Measurements from ENCODE around the gene NDST3. TPM values are rescaled to one million over a fixed set of nuclear protein-coding genes. Genes with fewer than 3 reads are reported as not detected.
"Not testable (repeated sequence)": the region's sequence is repeated elsewhere in the genome, so short reads cannot be mapped to it uniquely, and the experiment has no call there.

The NDST3 gene
- total RNA-seq, 2 experiments from 2014 or later = not detected

GRCh38 chr4:118235566-118236120 lies 201.4 kb downstream of the NDST3 start:
- DNase-seq = no peak
- H3K9me3 Mint-ChIP-seq = no peaks in the 10 kb centered on the region
- no peak overlapping the region for H3K4me3 Mint-ChIP-seq
- peaks cover 6% of the 10 kb centered on the region for H3K27me3 Mint-ChIP-seq
- H3K36me3 Mint-ChIP-seq = no peaks in the 10 kb centered on the region
- POLR2A ChIA-PET = no interaction called here
- H3K4me1 Mint-ChIP-seq = no peaks in the 10 kb centered on the region
- no peak overlapping the region for H3K27ac Mint-ChIP-seq
- ATAC-seq (ENCODE audit: low read depth) = no peak

DNA sequence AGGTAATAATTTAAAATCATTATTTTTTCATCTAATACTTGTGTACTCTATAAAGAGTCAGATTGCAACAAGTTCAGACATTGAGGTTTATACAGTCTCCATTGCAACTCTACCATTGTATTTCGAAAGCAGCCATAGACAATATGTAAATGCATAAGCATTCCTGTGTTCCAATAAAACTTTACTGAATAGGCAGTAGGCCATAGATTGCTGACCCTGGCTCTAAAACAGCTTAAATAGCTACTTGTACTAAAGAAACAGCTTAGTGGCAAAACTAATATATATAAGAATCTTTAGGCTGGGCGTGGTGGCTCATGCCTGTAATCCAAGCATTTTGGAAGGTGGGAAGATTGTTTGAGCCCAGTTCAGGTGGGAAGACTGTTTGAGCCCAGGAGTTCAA lies 203.2 kb downstream of the NDST3 start:
- POLR2A ChIA-PET = interaction anchor here (0.6 kb wide), 1 partner anchor 9 kb away, joined by 4 read pairs; no protein-coding TSS in a partner anchor
- Mint-ChIP-seq H3K27me3 (peaks cover 6% of the 10 kb centered on the region), H3K4me3 (no peak overlapping the region), H3K36me3 (no peaks in the 10 kb centered on the region), H3K4me1 (no peaks in the 10 kb centered on the region), H3K9me3 (no peaks in the 10 kb centered on the region), H3K27ac (no peak overlapping the region)
- no peak for ATAC-seq (ENCODE audit: low read depth)
- DNase-seq = no peak

- no peaks in the 10 kb centered on the region for H3K36me3 Mint-ChIP-seq
- peaks cover 2% of the 10 kb centered on the region for H3K27me3 Mint-ChIP-seq
- no peak overlapping the region for H3K4me3 Mint-ChIP-seq
- ATAC-seq (ENCODE audit: low read depth) = no peak
- H3K9me3 Mint-ChIP-seq = peaks cover 1% of the 10 kb centered on the region
- DNase-seq = no peak
- H3K4me1 Mint-ChIP-seq = peaks cover 1% of the 10 kb centered on the region
- H3K27ac Mint-ChIP-seq = no peak overlapping the region
- POLR2A ChIA-PET = no interaction called here
Measured at GRCh38 chr4:118249890-118250289, 215.6 kb downstream of the NDST3 start.

DNA sequence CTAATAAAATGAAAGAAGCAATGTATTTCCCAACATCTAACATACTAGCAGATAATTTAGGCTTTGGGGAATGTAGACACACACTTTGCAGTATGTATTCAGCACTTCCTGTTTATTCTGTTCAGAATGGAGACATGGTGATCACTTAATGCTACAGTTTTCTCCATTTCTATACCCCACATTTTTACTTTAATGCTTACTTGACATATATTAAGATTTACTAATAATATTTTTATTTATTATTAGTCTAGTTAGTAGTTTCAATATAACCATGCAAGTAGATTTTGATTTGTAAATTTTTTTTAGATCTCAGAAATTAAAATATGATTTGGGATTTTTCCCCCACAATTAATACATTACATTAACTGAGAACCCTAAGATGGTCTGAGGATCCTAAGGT lies 220.1 kb downstream of the NDST3 start:
- POLR2A ChIA-PET = no interaction called here
- Mint-ChIP-seq H3K4me3 (no peak overlapping the region), H3K4me1 (no peaks in the 10 kb centered on the region), H3K27ac (no peak overlapping the region), H3K9me3 (peaks cover 1% of the 10 kb centered on the region), H3K27me3 (peaks cover 2% of the 10 kb centered on the region), H3K36me3 (no peaks in the 10 kb centered on the region)
- ATAC-seq (ENCODE audit: low read depth) = no peak
- no peak for DNase-seq

DNA sequence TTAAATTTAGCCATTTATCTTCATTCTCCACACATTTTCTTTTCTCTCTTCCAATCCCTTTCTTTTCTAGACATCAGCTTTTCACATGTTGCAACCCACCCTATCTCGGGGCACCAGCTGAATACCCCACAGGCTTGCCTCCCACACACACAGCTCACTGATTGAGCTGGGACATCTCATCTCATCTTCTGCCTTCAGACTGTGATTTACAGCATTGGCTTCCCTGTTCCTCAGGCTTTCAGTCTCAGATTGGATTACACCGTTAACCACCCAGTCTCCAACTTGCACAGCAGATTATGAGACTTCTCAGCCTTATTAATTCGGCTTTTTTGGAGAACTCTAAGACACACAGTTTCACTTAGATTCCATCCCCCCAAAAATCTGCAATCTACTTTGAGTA lies 224.8 kb downstream of the NDST3 start:
- no peak for ATAC-seq (ENCODE audit: low read depth)
- POLR2A ChIA-PET = no interaction called here
- H3K27ac Mint-ChIP-seq = no peak overlapping the region
- H3K4me3 Mint-ChIP-seq = no peak overlapping the region
- DNase-seq = no peak
- H3K9me3 Mint-ChIP-seq = no peaks in the 10 kb centered on the region
- H3K36me3 Mint-ChIP-seq = no peaks in the 10 kb centered on the region
- H3K27me3 Mint-ChIP-seq = peaks cover 14% of the 10 kb centered on the region
- H3K4me1 Mint-ChIP-seq = no peaks in the 10 kb centered on the region

DNA sequence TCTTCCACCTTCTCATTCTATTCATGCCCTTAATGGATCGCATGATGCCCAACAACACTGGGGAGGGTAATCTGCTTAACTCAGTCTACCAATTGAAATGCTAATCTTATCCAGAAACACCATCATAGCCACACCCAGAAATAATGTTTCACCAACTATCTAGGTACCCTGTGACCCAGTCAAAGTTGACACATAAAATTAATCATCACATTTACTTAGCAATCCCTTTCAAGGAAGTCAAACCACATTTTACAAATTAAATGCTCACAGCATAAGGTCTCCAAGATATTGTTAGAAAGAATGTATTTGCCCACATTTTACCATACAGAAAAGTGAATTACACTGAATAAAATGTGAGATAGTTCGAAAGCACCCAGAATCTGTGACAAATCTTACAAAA lies 226.0 kb downstream of the NDST3 start:
- POLR2A ChIA-PET = no interaction called here
- ATAC-seq (ENCODE audit: low read depth) = no peak

GRCh38 chr4:118264096-118264495 lies 229.8 kb downstream of the NDST3 start:
- Mint-ChIP-seq H3K27ac (no peak overlapping the region), H3K4me3 (peak overlapping the region; percentile 8), H3K9me3 (no peaks in the 10 kb centered on the region), H3K27me3 (peaks cover 16% of the 10 kb centered on the region), H3K36me3 (no peaks in the 10 kb centered on the region), H3K4me1 (peaks cover 3% of the 10 kb centered on the region)
- no peak for ATAC-seq (ENCODE audit: low read depth)
- POLR2A ChIA-PET = no interaction called here
- DNase-seq = no peak

More for the DNA sequence above, 226.0 kb downstream of the NDST3 start:
- Mint-ChIP-seq H3K36me3 (no peaks in the 10 kb centered on the region), H3K27ac (no peak overlapping the region), H3K9me3 (no peaks in the 10 kb centered on the region), H3K4me1 (peaks cover 3% of the 10 kb centered on the region), H3K4me3 (no peak overlapping the region), H3K27me3 (peaks cover 18% of the 10 kb centered on the region)
- DNase-seq = no peak

DNA sequence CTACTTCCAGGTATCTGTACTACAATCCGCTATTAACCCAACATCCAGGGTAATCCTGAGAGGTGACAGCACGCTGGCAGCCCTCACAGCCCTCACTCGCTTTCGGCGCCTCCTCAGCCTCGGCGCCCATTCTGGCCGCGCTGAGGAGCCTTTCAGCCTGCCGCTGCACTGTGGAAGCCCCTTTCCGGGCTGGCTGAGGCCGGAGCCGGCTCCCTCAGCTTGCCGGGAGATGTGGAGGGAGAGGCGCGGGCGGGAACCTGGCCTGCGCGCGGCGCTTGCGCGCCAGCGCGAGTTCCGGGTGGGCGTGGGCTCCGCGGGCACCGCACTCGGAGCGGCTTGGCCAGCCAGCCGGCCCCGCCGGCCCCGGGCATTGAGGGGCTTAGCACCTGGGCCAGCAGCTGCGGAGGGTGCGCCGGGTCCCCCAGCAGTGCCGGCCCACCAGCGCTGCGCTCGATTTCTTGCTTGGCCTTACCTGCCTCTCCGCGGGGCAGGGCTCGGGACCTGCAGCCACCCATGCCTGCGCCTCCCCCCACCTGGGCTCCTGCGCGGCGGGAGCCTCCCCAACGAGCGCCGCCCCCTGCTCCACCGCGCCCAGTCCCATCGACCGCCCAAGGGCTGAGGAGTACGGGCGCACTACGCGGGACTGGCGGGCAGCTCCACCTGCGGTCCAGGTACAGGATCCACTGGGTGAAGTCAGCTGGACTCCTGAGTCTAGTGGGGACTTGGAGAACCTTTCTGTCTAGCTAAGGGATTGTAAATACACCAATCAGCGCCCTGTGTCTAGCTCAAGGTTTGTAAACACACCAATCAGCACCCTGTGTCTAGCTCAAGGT lies 231.2 kb downstream of the NDST3 start:
- no peaks in the 10 kb centered on the region for H3K36me3 Mint-ChIP-seq
- DNase-seq = peak; percentile 63
- H3K27ac Mint-ChIP-seq = peak overlapping the region; percentile 64
- H3K4me1 Mint-ChIP-seq = peaks cover 4% of the 10 kb centered on the region
- POLR2A ChIA-PET = interaction anchor here (0.9 kb wide), 1 partner anchor 8 kb away, joined by 3 read pairs; no protein-coding TSS in a partner anchor
- peaks cover 14% of the 10 kb centered on the region for H3K27me3 Mint-ChIP-seq
- ATAC-seq (ENCODE audit: low read depth) = peak; percentile 75
- peak overlapping the region; percentile 65 for H3K4me3 Mint-ChIP-seq
- H3K9me3 Mint-ChIP-seq = no peaks in the 10 kb centered on the region

DNA sequence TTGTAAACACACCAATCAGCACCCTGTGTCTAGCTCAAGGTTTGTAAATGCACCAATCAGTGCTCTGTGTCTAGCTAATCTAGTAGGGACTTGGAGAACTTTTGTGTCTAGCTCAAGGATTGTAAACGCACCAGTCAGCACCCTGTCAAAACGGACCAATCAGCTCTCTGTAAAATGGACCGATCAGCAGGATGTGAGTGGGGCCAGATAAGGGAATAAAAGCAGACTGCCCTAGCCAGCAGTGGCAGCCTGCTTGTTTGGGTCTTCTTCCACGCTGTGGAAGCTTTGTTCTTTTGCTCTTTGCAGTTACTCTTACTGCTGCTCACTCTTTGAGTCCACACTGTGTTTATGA lies 231.8 kb downstream of the NDST3 start:
- not testable (repeated sequence) for DNase-seq; ATAC-seq (ENCODE audit: low read depth)
- peak overlapping the region; percentile 40 for H3K4me3 Mint-ChIP-seq

DNA sequence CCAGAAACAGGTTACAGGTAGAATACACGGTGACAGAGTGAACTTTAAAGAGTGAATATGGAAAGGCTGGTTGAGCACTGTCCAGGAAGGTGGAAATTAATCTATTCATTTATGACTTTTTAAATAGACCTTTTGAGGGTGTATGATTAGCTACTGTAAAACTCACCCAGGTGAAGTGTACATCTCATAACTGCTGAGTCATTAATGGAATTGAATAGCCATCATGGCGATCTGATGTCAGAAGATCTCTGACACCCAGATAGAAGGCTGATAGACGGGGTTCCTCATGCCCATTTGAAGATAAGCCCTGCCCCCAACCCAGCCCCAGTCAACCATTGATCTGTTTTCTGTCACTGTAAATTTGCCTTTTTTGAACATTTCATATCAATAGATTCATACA lies 234.5 kb downstream of the NDST3 start:
- DNase-seq (no peak), ATAC-seq (ENCODE audit: low read depth) (no peak)
- H3K4me1 Mint-ChIP-seq = peaks cover 4% of the 10 kb centered on the region
- no peak overlapping the region for H3K4me3 Mint-ChIP-seq
- peaks cover 9% of the 10 kb centered on the region for H3K27me3 Mint-ChIP-seq
- no peaks in the 10 kb centered on the region for H3K9me3 Mint-ChIP-seq
- no peak overlapping the region for H3K27ac Mint-ChIP-seq
- no peaks in the 10 kb centered on the region for H3K36me3 Mint-ChIP-seq
- POLR2A ChIA-PET = no interaction called here

More for the DNA sequence above, 231.8 kb downstream of the NDST3 start:
- H3K4me1 Mint-ChIP-seq, H3K9me3 Mint-ChIP-seq, H3K27ac Mint-ChIP-seq, POLR2A ChIA-PET, H3K36me3 Mint-ChIP-seq: not testable (repeated sequence)
- peaks cover 14% of the 10 kb centered on the region for H3K27me3 Mint-ChIP-seq

- peak; percentile 34 for ATAC-seq (ENCODE audit: low read depth)
- POLR2A ChIA-PET = no interaction called here
Measured at GRCh38 chr4:118270492-118270891, 236.2 kb downstream of the NDST3 start.

DNA sequence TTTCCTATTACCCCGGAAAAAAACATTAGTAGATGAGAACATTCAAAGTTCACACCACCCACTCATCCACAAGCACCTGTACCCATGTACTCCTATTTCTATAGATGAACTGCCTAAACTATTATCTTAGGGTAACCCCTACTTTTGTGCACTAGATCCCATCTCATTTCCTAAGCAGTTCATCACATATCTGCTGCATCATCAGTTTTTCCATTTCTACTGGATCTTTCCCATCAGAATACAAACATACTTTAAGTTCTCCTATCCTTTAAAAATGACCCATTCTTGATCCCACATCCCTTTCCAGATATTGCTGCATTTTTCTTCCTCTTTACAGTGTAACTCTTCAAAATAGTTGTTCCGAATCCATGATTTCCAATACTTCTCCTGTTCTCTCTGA lies 237.5 kb downstream of the NDST3 start:
- Mint-ChIP-seq H3K27me3 (peaks cover 2% of the 10 kb centered on the region), H3K9me3 (no peaks in the 10 kb centered on the region), H3K27ac (no peak overlapping the region), H3K4me3 (no peak overlapping the region), H3K36me3 (no peaks in the 10 kb centered on the region), H3K4me1 (peaks cover 3% of the 10 kb centered on the region)
- POLR2A ChIA-PET = no interaction called here
- DNase-seq (no peak), ATAC-seq (ENCODE audit: low read depth) (no peak)

More at GRCh38 chr4:118270492-118270891, 236.2 kb downstream of the NDST3 start:
- Mint-ChIP-seq H3K27me3 (peaks cover 2% of the 10 kb centered on the region), H3K36me3 (no peaks in the 10 kb centered on the region), H3K27ac (no peak overlapping the region), H3K9me3 (no peaks in the 10 kb centered on the region), H3K4me1 (peaks cover 3% of the 10 kb centered on the region), H3K4me3 (no peak overlapping the region)
- no peak for DNase-seq

- ATAC-seq (ENCODE audit: low read depth) (no peak), DNase-seq (no peak)
- Mint-ChIP-seq H3K27me3 (peaks cover 2% of the 10 kb centered on the region), H3K4me3 (no peak overlapping the region), H3K4me1 (peaks cover 7% of the 10 kb centered on the region), H3K9me3 (no peaks in the 10 kb centered on the region), H3K27ac (no peak overlapping the region), H3K36me3 (peaks cover 1% of the 10 kb centered on the region)
- POLR2A ChIA-PET = interaction anchor here (1.3 kb wide), 1 partner anchor 8 kb away, joined by 3 read pairs; no protein-coding TSS in a partner anchor
Measured at GRCh38 chr4:118273642-118274041, 239.4 kb downstream of the NDST3 start.

DNA sequence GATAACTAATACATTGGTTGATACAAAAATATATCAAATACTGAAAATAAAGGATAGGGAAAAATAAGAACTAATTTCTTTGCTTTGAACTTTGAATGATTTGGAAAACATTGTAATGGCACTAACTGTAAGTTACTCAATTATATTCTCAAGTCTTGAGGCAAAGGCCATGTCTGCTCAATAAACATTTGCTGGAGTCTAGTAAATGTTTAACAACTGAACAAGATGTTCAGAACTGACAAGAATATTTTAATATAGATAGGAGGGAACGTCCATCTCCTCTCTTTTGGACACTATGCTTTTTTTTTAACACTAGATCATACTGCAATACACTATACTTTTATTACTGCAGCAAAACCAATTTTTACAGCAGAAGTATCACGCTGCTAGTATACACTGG lies 242.3 kb downstream of the NDST3 start:
- H3K4me1 Mint-ChIP-seq = peaks cover 17% of the 10 kb centered on the region
- no peaks in the 10 kb centered on the region for H3K27me3 Mint-ChIP-seq
- H3K9me3 Mint-ChIP-seq = no peaks in the 10 kb centered on the region
- H3K36me3 Mint-ChIP-seq = peaks cover 14% of the 10 kb centered on the region
- DNase-seq = no peak
- no peak overlapping the region for H3K4me3 Mint-ChIP-seq
- POLR2A ChIA-PET = no interaction called here
- ATAC-seq (ENCODE audit: low read depth) = no peak
- H3K27ac Mint-ChIP-seq = no peak overlapping the region
